ENCODE results near the gene DDX31.

DDX31 gene

GRCh38 chr9:132591751-132592314, 78.0 kb downstream of the DDX31 start:
- Histone ChIP-seq H3K36me3 (no peaks in the 10 kb centered on the region), H3K27me3 (peaks cover 60% of the 10 kb centered on the region), H3K27ac (no peak overlapping the region), H3K4me3 (ENCODE audit: low read depth in 1 of 2, low read length in 1 of 2) (no peak overlapping the region), H3K4me1 (ENCODE audit: control insufficient read depth in 1 of 2, insufficient read depth in 1 of 2, low read depth in 1 of 2, low read length in 1 of 2) (no peaks in the 10 kb centered on the region), H3K9me3 (no peaks in the 10 kb centered on the region)
- TF ChIP-seq CTCF (IDR thresholded peaks at IDR 0.05), result no peak

- Histone ChIP-seq H3K27me3 (peaks cover 65% of the 10 kb centered on the region), H3K36me3 (no peaks in the 10 kb centered on the region), H3K9me3 (no peaks in the 10 kb centered on the region), H3K27ac (no peak overlapping the region), H3K4me1 (ENCODE audit: control insufficient read depth in 1 of 2, insufficient read depth in 1 of 2, low read depth in 1 of 2, low read length in 1 of 2) (no peaks in the 10 kb centered on the region), H3K4me3 (ENCODE audit: low read depth in 1 of 2, low read length in 1 of 2) (no peak overlapping the region)
- TF ChIP-seq CTCF (IDR thresholded peaks at IDR 0.05), result no peak
Measured at GRCh38 chr9:132591244-132591643, 78.5 kb downstream of the DDX31 start.

- peaks cover 72% of the 10 kb centered on the region for H3K27me3 ChIP-seq
- no peaks in the 10 kb centered on the region for H3K9me3 ChIP-seq
- no peak overlapping the region for H3K27ac ChIP-seq
- no peak for TF ChIP-seq CTCF (IDR thresholded peaks at IDR 0.05)
- no peaks in the 10 kb centered on the region for H3K36me3 ChIP-seq
- H3K4me1 ChIP-seq (ENCODE audit: control insufficient read depth in 1 of 2, insufficient read depth in 1 of 2, low read depth in 1 of 2, low read length in 1 of 2), result no peaks in the 10 kb centered on the region
- H3K4me3 ChIP-seq (ENCODE audit: low read depth in 1 of 2, low read length in 1 of 2), result no peak overlapping the region
Measured at GRCh38 chr9:132590318-132591182, 79.2 kb downstream of the DDX31 start.

- Histone ChIP-seq H3K4me3 (ENCODE audit: low read depth in 1 of 2, low read length in 1 of 2) (no peak overlapping the region), H3K27me3 (peaks cover 78% of the 10 kb centered on the region)
Measured at GRCh38 chr9:132590037-132590317, 79.8 kb downstream of the DDX31 start.

More at GRCh38 chr9:132590037-132590317, 79.8 kb downstream of the DDX31 start:
- no peak for TF ChIP-seq CTCF (IDR thresholded peaks at IDR 0.05)
- Histone ChIP-seq H3K4me1 (ENCODE audit: control insufficient read depth in 1 of 2, insufficient read depth in 1 of 2, low read depth in 1 of 2, low read length in 1 of 2) (no peaks in the 10 kb centered on the region), H3K36me3 (no peaks in the 10 kb centered on the region), H3K27ac (no peak overlapping the region), H3K9me3 (no peaks in the 10 kb centered on the region)

All from neutrophil (primary cell).